ENCODE measurements around the gene SEBOX. TPM values are rescaled to one million over a fixed set of nuclear protein-coding genes. Genes with fewer than 3 reads are reported as not detected.
A peak's percentile ranks its signal among the peaks of the same experiment; 100 is the strongest.

Gene SEBOX
- total and polyA plus RNA-seq, 2 experiments from 2014 or later = not detected

DNA sequence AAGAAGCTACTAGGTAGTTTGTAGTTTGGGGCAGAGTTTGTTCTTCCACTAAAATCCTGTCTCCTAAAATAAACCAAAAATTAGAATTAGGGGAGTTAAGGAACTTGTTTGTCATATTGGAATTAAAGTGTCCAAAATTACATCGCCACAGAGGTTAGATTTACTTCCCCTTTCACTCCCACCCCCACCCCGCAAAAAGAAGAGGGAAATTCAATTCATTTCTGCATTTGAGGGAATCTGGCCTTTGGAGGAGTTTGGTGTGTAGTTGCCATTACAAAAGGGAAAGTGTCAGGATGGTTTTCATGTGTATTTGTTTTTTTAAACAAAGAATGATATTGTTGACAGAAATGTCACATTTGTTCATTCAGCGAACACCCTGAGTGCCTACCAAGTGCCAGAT, 40.2 kb downstream of the SEBOX start (continued):
- TF ChIP-seq, protein P1, sequence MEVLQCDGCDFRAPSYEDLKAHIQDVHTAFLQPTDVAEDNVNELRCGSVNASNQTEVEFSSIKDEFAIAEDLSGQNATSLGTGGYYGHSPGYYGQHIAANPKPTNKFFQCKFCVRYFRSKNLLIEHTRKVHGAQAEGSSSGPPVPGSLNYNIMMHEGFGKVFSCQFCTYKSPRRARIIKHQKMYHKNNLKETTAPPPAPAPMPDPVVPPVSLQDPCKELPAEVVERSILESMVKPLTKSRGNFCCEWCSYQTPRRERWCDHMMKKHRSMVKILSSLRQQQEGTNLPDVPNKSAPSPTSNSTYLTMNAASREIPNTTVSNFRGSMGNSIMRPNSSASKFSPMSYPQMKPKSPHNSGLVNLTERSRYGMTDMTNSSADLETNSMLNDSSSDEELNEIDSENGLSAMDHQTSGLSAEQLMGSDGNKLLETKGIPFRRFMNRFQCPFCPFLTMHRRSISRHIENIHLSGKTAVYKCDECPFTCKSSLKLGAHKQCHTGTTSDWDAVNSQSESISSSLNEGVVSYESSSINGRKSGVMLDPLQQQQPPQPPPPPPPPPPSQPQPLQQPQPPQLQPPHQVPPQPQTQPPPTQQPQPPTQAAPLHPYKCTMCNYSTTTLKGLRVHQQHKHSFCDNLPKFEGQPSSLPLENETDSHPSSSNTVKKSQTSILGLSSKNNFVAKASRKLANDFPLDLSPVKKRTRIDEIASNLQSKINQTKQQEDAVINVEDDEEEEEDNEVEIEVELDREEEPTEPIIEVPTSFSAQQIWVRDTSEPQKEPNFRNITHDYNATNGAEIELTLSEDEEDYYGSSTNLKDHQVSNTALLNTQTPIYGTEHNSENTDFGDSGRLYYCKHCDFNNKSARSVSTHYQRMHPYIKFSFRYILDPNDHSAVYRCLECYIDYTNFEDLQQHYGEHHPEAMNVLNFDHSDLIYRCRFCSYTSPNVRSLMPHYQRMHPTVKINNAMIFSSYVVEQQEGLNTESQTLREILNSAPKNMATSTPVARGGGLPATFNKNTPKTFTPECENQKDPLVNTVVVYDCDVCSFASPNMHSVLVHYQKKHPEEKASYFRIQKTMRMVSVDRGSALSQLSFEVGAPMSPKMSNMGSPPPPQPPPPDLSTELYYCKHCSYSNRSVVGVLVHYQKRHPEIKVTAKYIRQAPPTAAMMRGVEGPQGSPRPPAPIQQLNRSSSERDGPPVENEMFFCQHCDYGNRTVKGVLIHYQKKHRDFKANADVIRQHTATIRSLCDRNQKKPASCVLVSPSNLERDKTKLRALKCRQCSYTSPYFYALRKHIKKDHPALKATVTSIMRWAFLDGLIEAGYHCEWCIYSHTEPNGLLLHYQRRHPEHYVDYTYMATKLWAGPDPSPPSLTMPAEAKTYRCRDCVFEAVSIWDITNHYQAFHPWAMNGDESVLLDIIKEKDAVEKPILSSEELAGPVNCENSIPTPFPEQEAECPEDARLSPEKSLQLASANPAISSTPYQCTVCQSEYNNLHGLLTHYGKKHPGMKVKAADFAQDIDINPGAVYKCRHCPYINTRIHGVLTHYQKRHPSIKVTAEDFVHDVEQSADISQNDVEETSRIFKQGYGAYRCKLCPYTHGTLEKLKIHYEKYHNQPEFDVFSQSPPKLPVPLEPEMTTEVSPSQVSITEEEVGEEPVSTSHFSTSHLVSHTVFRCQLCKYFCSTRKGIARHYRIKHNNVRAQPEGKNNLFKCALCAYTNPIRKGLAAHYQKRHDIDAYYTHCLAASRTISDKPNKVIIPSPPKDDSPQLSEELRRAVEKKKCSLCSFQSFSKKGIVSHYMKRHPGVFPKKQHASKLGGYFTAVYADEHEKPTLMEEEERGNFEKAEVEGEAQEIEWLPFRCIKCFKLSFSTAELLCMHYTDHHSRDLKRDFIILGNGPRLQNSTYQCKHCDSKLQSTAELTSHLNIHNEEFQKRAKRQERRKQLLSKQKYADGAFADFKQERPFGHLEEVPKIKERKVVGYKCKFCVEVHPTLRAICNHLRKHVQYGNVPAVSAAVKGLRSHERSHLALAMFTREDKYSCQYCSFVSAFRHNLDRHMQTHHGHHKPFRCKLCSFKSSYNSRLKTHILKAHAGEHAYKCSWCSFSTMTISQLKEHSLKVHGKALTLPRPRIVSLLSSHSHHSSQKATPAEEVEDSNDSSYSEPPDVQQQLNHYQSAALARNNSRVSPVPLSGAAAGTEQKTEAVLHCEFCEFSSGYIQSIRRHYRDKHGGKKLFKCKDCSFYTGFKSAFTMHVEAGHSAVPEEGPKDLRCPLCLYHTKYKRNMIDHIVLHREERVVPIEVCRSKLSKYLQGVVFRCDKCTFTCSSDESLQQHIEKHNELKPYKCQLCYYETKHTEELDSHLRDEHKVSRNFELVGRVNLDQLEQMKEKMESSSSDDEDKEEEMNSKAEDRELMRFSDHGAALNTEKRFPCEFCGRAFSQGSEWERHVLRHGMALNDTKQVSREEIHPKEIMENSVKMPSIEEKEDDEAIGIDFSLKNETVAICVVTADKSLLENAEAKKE (CRISPR knock-in tag; IDR thresholded peaks at IDR 0.05) = no peak
- no peak for TF ChIP-seq ZNF331 (CRISPR knock-in tag; IDR thresholded peaks at IDR 0.05; ENCODE audit: low read depth)
- no peak for TF ChIP-seq EZH2phosphoT487 (IDR thresholded peaks at IDR 0.05; ENCODE audit: unreplicated experiment)
- no peak for TF ChIP-seq POLR2AphosphoS5 (IDR thresholded peaks at IDR 0.05; ENCODE audit: low read depth)

DNA sequence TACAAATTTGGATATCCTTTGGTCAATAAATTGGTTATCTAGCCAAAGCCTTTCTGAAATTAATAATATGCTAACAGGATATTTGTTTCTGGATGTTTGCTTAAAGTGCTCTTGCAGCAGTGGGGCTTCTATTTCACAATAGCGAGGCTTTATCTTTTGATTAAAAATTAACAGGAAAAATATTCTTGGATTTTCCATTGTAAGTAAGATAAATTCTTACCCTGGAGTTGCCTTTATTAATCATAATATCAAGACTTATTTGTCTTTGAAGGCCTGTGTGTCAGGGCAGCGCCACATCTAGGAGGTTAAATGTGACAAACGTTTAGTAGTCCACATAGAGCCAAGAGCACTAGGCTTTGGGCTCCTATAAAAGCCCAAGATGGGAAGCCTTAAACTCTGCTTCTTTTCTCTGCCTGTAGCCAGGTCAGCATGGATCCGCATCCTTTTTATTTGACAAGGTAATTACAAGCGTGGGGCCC, 40.7 kb downstream of the SEBOX start:
- peaks cover 30% of the 10 kb centered on the region for H3K4me1 Mint-ChIP-seq

More for the DNA sequence above, 40.7 kb downstream of the SEBOX start:
- peaks cover 26% of the 10 kb centered on the region; the same call in 1 of the 2 replicates for H3F3A ChIP-seq (replicated peaks; ENCODE audit: low read depth)
- peaks cover 22% of the 10 kb centered on the region for H3K36me3 ChIP-seq (ENCODE audit: insufficient read depth)
- Mint-ChIP-seq H3K9me3 (no peaks in the 10 kb centered on the region), H3K36me3 (ENCODE audit: low read depth) (peaks cover 71% of the 10 kb centered on the region), H3K27me3 (ENCODE audit: insufficient read depth, low read depth, poor library complexity) (peaks cover 9% of the 10 kb centered on the region), H3K27ac (no peak overlapping the region), H3K4me3 (no peak overlapping the region)
- no peak for TF ChIP-seq ZNF331 (CRISPR knock-in tag; IDR thresholded peaks at IDR 0.05; ENCODE audit: low read depth)
- TF ChIP-seq, protein P2, sequence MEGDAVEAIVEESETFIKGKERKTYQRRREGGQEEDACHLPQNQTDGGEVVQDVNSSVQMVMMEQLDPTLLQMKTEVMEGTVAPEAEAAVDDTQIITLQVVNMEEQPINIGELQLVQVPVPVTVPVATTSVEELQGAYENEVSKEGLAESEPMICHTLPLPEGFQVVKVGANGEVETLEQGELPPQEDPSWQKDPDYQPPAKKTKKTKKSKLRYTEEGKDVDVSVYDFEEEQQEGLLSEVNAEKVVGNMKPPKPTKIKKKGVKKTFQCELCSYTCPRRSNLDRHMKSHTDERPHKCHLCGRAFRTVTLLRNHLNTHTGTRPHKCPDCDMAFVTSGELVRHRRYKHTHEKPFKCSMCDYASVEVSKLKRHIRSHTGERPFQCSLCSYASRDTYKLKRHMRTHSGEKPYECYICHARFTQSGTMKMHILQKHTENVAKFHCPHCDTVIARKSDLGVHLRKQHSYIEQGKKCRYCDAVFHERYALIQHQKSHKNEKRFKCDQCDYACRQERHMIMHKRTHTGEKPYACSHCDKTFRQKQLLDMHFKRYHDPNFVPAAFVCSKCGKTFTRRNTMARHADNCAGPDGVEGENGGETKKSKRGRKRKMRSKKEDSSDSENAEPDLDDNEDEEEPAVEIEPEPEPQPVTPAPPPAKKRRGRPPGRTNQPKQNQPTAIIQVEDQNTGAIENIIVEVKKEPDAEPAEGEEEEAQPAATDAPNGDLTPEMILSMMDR (conservative IDR thresholded peaks at IDR 0.05; ENCODE audit: low read depth in 2 of 2) = no peak
- TF ChIP-seq NANOG (IDR thresholded peaks at IDR 0.05; ENCODE audit: borderline replicate concordance) = no peak
- TF ChIP-seq POLR2AphosphoS5 (IDR thresholded peaks at IDR 0.05; ENCODE audit: low read depth) = no peak
- no peak for TF ChIP-seq ZNF114 (CRISPR knock-in tag; IDR thresholded peaks at IDR 0.05)
- no peak for TF ChIP-seq EZH2 (IDR thresholded peaks at IDR 0.05; ENCODE audit: low read depth, unreplicated experiment)
- TF ChIP-seq, protein P3, sequence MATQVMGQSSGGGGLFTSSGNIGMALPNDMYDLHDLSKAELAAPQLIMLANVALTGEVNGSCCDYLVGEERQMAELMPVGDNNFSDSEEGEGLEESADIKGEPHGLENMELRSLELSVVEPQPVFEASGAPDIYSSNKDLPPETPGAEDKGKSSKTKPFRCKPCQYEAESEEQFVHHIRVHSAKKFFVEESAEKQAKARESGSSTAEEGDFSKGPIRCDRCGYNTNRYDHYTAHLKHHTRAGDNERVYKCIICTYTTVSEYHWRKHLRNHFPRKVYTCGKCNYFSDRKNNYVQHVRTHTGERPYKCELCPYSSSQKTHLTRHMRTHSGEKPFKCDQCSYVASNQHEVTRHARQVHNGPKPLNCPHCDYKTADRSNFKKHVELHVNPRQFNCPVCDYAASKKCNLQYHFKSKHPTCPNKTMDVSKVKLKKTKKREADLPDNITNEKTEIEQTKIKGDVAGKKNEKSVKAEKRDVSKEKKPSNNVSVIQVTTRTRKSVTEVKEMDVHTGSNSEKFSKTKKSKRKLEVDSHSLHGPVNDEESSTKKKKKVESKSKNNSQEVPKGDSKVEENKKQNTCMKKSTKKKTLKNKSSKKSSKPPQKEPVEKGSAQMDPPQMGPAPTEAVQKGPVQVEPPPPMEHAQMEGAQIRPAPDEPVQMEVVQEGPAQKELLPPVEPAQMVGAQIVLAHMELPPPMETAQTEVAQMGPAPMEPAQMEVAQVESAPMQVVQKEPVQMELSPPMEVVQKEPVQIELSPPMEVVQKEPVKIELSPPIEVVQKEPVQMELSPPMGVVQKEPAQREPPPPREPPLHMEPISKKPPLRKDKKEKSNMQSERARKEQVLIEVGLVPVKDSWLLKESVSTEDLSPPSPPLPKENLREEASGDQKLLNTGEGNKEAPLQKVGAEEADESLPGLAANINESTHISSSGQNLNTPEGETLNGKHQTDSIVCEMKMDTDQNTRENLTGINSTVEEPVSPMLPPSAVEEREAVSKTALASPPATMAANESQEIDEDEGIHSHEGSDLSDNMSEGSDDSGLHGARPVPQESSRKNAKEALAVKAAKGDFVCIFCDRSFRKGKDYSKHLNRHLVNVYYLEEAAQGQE (IDR thresholded peaks at IDR 0.05; ENCODE audit: unreplicated experiment) = no peak
- H4K20me1 ChIP-seq (replicated peaks; ENCODE audit: insufficient read depth) = peaks cover 74% of the 10 kb centered on the region
- ATAC-seq (no peak), DNase-seq (ENCODE audit: low spot score) (no peak)
- H2AFZ ChIP-seq = no peak overlapping the region
- no peaks in the 10 kb centered on the region for H3K9me2 ChIP-seq (ENCODE audit: insufficient read depth)
- no peaks in the 10 kb centered on the region for H3K27me3 ChIP-seq (ENCODE audit: insufficient read depth)
- peak overlapping the region; percentile 7 for H3K27ac ChIP-seq (ENCODE audit: low read depth)
- H3K4me2 ChIP-seq = peak overlapping the region; percentile 27; the same call in 1 of the 2 replicates
- peaks cover 40% of the 10 kb centered on the region for H3K4me1 ChIP-seq (ENCODE audit: insufficient read depth)
- H3K79me2 ChIP-seq (replicated peaks; ENCODE audit: insufficient read depth) = peaks cover 69% of the 10 kb centered on the region
- no peak overlapping the region for H3K4me3 ChIP-seq
